ENCODE results near the gene PRKAA1. TPM values are rescaled to one million over a fixed set of nuclear protein-coding genes. Genes with fewer than 3 reads are reported as not detected.

Gene PRKAA1
- total RNA-seq, 1 experiment from 2014 or later, result 53.0 TPM

- no peaks in the 10 kb centered on the region for H3K9me3 ChIP-seq (ENCODE audit: low read length)
- peaks cover 3% of the 10 kb centered on the region; the same call in 1 of the 2 replicates for H3K36me3 ChIP-seq (ENCODE audit: insufficient read depth, low read length)
- H4K20me1 ChIP-seq (ENCODE audit: insufficient read depth, low read depth, low read length), result no peaks in the 10 kb centered on the region
- peaks cover 79% of the 10 kb centered on the region for H3K79me2 ChIP-seq (ENCODE audit: low read length)
- H3K4me2 ChIP-seq (ENCODE audit: low read depth, low read length, poor library complexity, severe bottlenecking), result no peak overlapping the region
- H3K27ac ChIP-seq (ENCODE audit: low read length), result no peak overlapping the region
- no peak for DNase-seq
- H3K9me2 ChIP-seq (replicated peaks; ENCODE audit: insufficient read depth, low read length), result no peaks in the 10 kb centered on the region
- H3K4me3 ChIP-seq (ENCODE audit: low read length), result no peak overlapping the region
- H2AFZ ChIP-seq (ENCODE audit: low read length), result no peak overlapping the region
- no peaks in the 10 kb centered on the region for H3K27me3 ChIP-seq (ENCODE audit: low read length)
- no peak overlapping the region for H3K9ac ChIP-seq (ENCODE audit: low read length)
- no peaks in the 10 kb centered on the region for H3K4me1 ChIP-seq (ENCODE audit: low read length)
Measured at GRCh38 chr5:40780858-40781257, 17.3 kb downstream of the PRKAA1 start.

GRCh38 chr5:40780199-40780598 lies 18.0 kb downstream of the PRKAA1 start:
- H3K4me1 ChIP-seq (ENCODE audit: low read length), result no peaks in the 10 kb centered on the region
- H3K36me3 ChIP-seq (ENCODE audit: insufficient read depth, low read length), result peaks cover 10% of the 10 kb centered on the region; the same call in 1 of the 2 replicates
- no peaks in the 10 kb centered on the region for H3K9me3 ChIP-seq (ENCODE audit: low read length)
- no peak overlapping the region for H3K4me3 ChIP-seq (ENCODE audit: low read length)
- H3K27ac ChIP-seq (ENCODE audit: low read length), result no peak overlapping the region
- no peaks in the 10 kb centered on the region for H4K20me1 ChIP-seq (ENCODE audit: insufficient read depth, low read depth, low read length)
- H3K4me2 ChIP-seq (ENCODE audit: low read depth, low read length, poor library complexity, severe bottlenecking), result no peak overlapping the region
- H3K9me2 ChIP-seq (replicated peaks; ENCODE audit: insufficient read depth, low read length), result no peaks in the 10 kb centered on the region
- no peak for DNase-seq
- H2AFZ ChIP-seq (ENCODE audit: low read length), result no peak overlapping the region
- H3K79me2 ChIP-seq (ENCODE audit: low read length), result peaks cover 79% of the 10 kb centered on the region
- H3K9ac ChIP-seq (ENCODE audit: low read length), result no peak overlapping the region
- no peaks in the 10 kb centered on the region for H3K27me3 ChIP-seq (ENCODE audit: low read length)

- Histone ChIP-seq H3K4me1 (ENCODE audit: low read length) (no peaks in the 10 kb centered on the region), H3K79me2 (ENCODE audit: low read length) (peaks cover 74% of the 10 kb centered on the region), H4K20me1 (ENCODE audit: insufficient read depth, low read depth, low read length) (no peaks in the 10 kb centered on the region), H2AFZ (ENCODE audit: low read length) (no peak overlapping the region), H3K27me3 (ENCODE audit: low read length) (no peaks in the 10 kb centered on the region), H3K9me2 (replicated peaks; ENCODE audit: insufficient read depth, low read length) (no peaks in the 10 kb centered on the region), H3K9me3 (ENCODE audit: low read length) (no peaks in the 10 kb centered on the region), H3K4me2 (ENCODE audit: low read depth, low read length, poor library complexity, severe bottlenecking) (no peak overlapping the region), H3K9ac (ENCODE audit: low read length) (no peak overlapping the region), H3K4me3 (ENCODE audit: low read length) (no peak overlapping the region), H3K27ac (ENCODE audit: low read length) (no peak overlapping the region), H3K36me3 (ENCODE audit: insufficient read depth, low read length) (peaks cover 12% of the 10 kb centered on the region; the same call in 1 of the 2 replicates)
- DNase-seq, result no peak
Measured at GRCh38 chr5:40779561-40779960, 18.6 kb downstream of the PRKAA1 start.

- peaks cover 21% of the 10 kb centered on the region; the same call in 1 of the 2 replicates for H3K36me3 ChIP-seq (ENCODE audit: insufficient read depth, low read length)
- H2AFZ ChIP-seq (ENCODE audit: low read length), result no peak overlapping the region
- H3K9ac ChIP-seq (ENCODE audit: low read length), result no peak overlapping the region
- DNase-seq, result no peak
- no peaks in the 10 kb centered on the region for H3K27me3 ChIP-seq (ENCODE audit: low read length)
- no peaks in the 10 kb centered on the region for H3K9me3 ChIP-seq (ENCODE audit: low read length)
- H3K9me2 ChIP-seq (replicated peaks; ENCODE audit: insufficient read depth, low read length), result no peaks in the 10 kb centered on the region
- no peak overlapping the region for H3K27ac ChIP-seq (ENCODE audit: low read length)
- H4K20me1 ChIP-seq (ENCODE audit: insufficient read depth, low read depth, low read length), result no peaks in the 10 kb centered on the region
- no peaks in the 10 kb centered on the region for H3K4me1 ChIP-seq (ENCODE audit: low read length)
- H3K4me3 ChIP-seq (ENCODE audit: low read length), result no peak overlapping the region
- H3K79me2 ChIP-seq (ENCODE audit: low read length), result peaks cover 71% of the 10 kb centered on the region
- H3K4me2 ChIP-seq (ENCODE audit: low read depth, low read length, poor library complexity, severe bottlenecking), result no peak overlapping the region
Measured at GRCh38 chr5:40778133-40778532, 20.0 kb downstream of the PRKAA1 start.

- Histone ChIP-seq H3K27ac (ENCODE audit: low read length) (no peak overlapping the region), H3K4me3 (ENCODE audit: low read length) (no peak overlapping the region), H3K9me3 (ENCODE audit: low read length) (no peaks in the 10 kb centered on the region), H3K36me3 (ENCODE audit: insufficient read depth, low read length) (peaks cover 29% of the 10 kb centered on the region; the same call in 1 of the 2 replicates), H3K4me2 (ENCODE audit: low read depth, low read length, poor library complexity, severe bottlenecking) (no peak overlapping the region), H3K4me1 (ENCODE audit: low read length) (peaks cover 5% of the 10 kb centered on the region), H3K79me2 (ENCODE audit: low read length) (peaks cover 69% of the 10 kb centered on the region), H3K9ac (ENCODE audit: low read length) (no peak overlapping the region), H4K20me1 (ENCODE audit: insufficient read depth, low read depth, low read length) (no peaks in the 10 kb centered on the region), H3K9me2 (replicated peaks; ENCODE audit: insufficient read depth, low read length) (no peaks in the 10 kb centered on the region), H3K27me3 (ENCODE audit: low read length) (no peaks in the 10 kb centered on the region), H2AFZ (ENCODE audit: low read length) (no peak overlapping the region)
- no peak for DNase-seq
Measured at GRCh38 chr5:40776658-40776977, 21.6 kb downstream of the PRKAA1 start.

- no peaks in the 10 kb centered on the region for H3K27me3 ChIP-seq (ENCODE audit: low read length)
- no peak overlapping the region for H2AFZ ChIP-seq (ENCODE audit: low read length)
- H3K4me1 ChIP-seq (ENCODE audit: low read length), result peaks cover 5% of the 10 kb centered on the region
- H3K36me3 ChIP-seq (ENCODE audit: insufficient read depth, low read length), result peaks cover 31% of the 10 kb centered on the region; the same call in 1 of the 2 replicates
- H3K9me3 ChIP-seq (ENCODE audit: low read length), result no peaks in the 10 kb centered on the region
- no peak overlapping the region for H3K27ac ChIP-seq (ENCODE audit: low read length)
- no peaks in the 10 kb centered on the region for H4K20me1 ChIP-seq (ENCODE audit: insufficient read depth, low read depth, low read length)
- peaks cover 66% of the 10 kb centered on the region for H3K79me2 ChIP-seq (ENCODE audit: low read length)
- no peak for DNase-seq
- no peak overlapping the region for H3K4me2 ChIP-seq (ENCODE audit: low read depth, low read length, poor library complexity, severe bottlenecking)
- no peak overlapping the region for H3K9ac ChIP-seq (ENCODE audit: low read length)
- no peak overlapping the region for H3K4me3 ChIP-seq (ENCODE audit: low read length)
- no peaks in the 10 kb centered on the region for H3K9me2 ChIP-seq (replicated peaks; ENCODE audit: insufficient read depth, low read length)
Measured at GRCh38 chr5:40775846-40776657, 22.1 kb downstream of the PRKAA1 start.

- Histone ChIP-seq H3K9me3 (ENCODE audit: low read length) (no peaks in the 10 kb centered on the region), H3K9ac (ENCODE audit: low read length) (no peak overlapping the region), H3K9me2 (replicated peaks; ENCODE audit: insufficient read depth, low read length) (no peaks in the 10 kb centered on the region), H3K27ac (ENCODE audit: low read length) (no peak overlapping the region), H3K27me3 (ENCODE audit: low read length) (no peaks in the 10 kb centered on the region), H3K4me3 (ENCODE audit: low read length) (no peak overlapping the region), H3K4me1 (ENCODE audit: low read length) (peaks cover 5% of the 10 kb centered on the region), H3K4me2 (ENCODE audit: low read depth, low read length, poor library complexity, severe bottlenecking) (no peak overlapping the region), H4K20me1 (ENCODE audit: insufficient read depth, low read depth, low read length) (no peaks in the 10 kb centered on the region), H2AFZ (ENCODE audit: low read length) (no peak overlapping the region), H3K79me2 (ENCODE audit: low read length) (peaks cover 58% of the 10 kb centered on the region), H3K36me3 (ENCODE audit: insufficient read depth, low read length) (peaks cover 31% of the 10 kb centered on the region; the same call in 1 of the 2 replicates)
- no peak for DNase-seq
Measured at GRCh38 chr5:40775085-40775845, 22.9 kb downstream of the PRKAA1 start.

GRCh38 chr5:40774623-40775022 lies 23.6 kb downstream of the PRKAA1 start:
- H3K9me3 ChIP-seq (ENCODE audit: low read length), result no peaks in the 10 kb centered on the region
- peaks cover 56% of the 10 kb centered on the region for H3K79me2 ChIP-seq (ENCODE audit: low read length)
- no peak overlapping the region for H3K9ac ChIP-seq (ENCODE audit: low read length)
- H4K20me1 ChIP-seq (ENCODE audit: insufficient read depth, low read depth, low read length), result no peaks in the 10 kb centered on the region
- H3K36me3 ChIP-seq (ENCODE audit: insufficient read depth, low read length), result peaks cover 31% of the 10 kb centered on the region; the same call in 1 of the 2 replicates
- H3K4me2 ChIP-seq (ENCODE audit: low read depth, low read length, poor library complexity, severe bottlenecking), result no peak overlapping the region
- no peaks in the 10 kb centered on the region for H3K27me3 ChIP-seq (ENCODE audit: low read length)
- H3K9me2 ChIP-seq (replicated peaks; ENCODE audit: insufficient read depth, low read length), result no peaks in the 10 kb centered on the region
- DNase-seq, result no peak
- H3K27ac ChIP-seq (ENCODE audit: low read length), result no peak overlapping the region
- peaks cover 5% of the 10 kb centered on the region for H3K4me1 ChIP-seq (ENCODE audit: low read length)
- H2AFZ ChIP-seq (ENCODE audit: low read length), result no peak overlapping the region
- no peak overlapping the region for H3K4me3 ChIP-seq (ENCODE audit: low read length)
